Measurements from ENCODE around the gene DYNC1I1.

Gene DYNC1I1

GRCh38 chr7:96090756-96091155 is 318.4 kb downstream of the DYNC1I1 start:
- peak; percentile 54 to 75 for DNase-seq

GRCh38 chr7:96093435-96093834 is 321.1 kb downstream of the DYNC1I1 start:
- no peak for DNase-seq

DNA sequence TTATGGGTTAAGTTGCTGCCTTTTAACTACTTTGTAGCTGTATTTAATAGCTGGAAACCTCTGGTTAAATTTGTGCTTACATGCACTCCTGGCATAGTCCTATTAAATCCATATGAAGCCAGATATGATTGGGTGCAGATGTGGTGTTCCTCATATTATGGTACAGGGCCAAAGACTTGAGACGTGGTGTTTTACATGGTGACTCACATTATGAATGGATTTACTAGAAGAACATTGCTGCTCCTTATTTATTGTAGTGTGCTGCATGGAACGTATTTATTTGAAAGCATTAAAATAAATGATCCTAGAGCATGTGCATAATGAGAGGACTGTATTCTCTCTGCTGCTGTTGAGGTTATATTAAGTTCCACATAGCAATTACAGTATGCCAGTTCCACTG is 325.5 kb downstream of the DYNC1I1 start:
- no peak for DNase-seq

DNA sequence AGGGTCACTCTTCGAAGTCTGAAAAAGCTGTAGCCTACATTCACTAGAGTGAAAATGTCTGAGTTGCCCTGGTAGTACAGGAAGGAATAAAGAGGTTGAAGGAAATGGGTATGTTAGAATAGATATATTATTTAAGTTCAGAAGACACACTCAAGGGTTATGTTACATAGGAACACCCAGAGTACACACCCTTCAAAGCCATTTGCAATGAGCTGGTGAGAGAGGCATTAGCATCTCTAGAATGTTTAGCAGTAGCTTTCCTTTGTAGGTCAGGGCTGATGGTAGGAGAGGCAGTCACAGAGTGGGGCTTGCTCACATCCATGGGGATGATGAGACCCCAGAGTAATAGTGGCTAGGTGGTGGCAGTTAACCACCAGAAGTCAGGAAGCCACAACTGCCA is 328.4 kb downstream of the DYNC1I1 start:
- DNase-seq = no peak

DNA sequence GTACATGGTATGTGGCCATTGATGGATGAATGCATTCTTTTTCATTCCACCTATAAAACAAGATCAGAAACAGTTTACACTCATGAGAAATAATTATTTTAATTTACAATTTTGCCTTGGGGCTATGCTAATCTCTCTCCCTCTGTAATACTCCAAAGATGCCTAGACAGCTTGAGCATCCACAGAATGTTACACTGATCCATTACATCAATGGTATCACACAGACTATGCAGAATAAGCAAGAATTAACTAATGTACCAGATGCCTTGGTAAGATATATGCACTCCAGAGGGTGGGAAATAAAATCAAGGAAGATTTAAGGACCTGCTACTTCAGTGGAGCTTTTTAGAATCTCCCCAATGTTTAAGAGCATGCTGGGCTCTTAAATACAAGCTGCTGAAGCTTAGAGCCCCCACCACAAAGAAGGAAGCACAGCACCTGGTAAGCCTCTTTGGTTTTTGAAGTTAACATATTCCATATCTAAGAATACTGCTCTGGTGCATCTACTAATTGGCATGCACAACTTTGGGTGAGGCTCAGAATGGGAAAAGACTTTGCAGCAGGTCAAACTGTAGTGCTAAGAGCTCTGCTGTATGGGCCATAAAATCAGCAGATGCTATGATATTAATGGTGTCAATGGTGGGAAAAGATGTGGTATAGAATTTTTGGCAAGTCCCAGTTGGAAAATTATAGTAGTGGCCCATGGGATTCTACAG is 329.9 kb downstream of the DYNC1I1 start:
- DNase-seq = no peak

- DNase-seq = no peak
These were observed 332.6 kb downstream of the DYNC1I1 start for GRCh38 chr7:96104984-96105383.

DNA sequence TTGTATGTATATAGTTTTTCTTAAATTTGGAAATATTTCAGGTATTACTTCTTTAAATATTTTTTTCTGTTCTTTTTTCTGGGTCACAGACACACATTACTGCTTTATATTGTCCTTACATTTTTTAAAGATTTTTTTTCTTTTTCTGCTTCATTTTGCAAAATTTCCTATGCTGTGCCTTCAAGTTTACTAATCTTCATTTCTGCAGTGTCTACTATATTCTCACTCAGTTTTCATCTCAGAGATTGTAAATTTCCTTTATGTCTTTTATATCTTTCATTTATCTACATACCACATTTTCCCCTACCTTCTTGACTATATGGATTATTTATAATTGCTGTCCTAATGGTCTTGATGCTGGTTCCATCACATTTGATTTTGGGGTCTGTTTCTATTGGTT is 339.1 kb downstream of the DYNC1I1 start:
- DNase-seq = no peak

- no peak for DNase-seq
These were observed 341.8 kb downstream of the DYNC1I1 start for GRCh38 chr7:96114190-96114589.

DNA sequence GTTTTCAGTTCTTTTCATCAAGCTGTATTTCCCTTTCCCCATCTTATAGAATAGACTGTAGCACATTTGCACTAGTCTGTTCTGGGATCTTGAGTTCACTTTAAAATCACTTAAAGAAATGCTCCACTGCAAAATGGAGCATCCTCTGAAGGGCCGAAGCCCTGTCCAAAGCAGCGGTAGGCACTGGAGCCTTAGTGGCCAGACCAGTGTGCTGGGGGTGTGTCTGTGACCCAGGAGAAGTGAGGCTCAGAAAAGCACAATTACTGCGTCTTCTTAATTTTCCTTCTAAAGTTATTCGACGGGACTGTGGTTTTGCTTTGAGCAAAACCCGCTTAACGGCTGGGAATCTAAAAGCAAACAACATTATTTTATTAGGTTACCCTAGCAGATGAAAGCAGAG is 343.8 kb downstream of the DYNC1I1 start:
- no peak for DNase-seq

- DNase-seq = no peak
These were observed 346.2 kb downstream of the DYNC1I1 start for GRCh38 chr7:96118449-96119001.

GRCh38 chr7:96120445-96121225 is 348.3 kb downstream of the DYNC1I1 start:
- DNase-seq = no peak

DNA sequence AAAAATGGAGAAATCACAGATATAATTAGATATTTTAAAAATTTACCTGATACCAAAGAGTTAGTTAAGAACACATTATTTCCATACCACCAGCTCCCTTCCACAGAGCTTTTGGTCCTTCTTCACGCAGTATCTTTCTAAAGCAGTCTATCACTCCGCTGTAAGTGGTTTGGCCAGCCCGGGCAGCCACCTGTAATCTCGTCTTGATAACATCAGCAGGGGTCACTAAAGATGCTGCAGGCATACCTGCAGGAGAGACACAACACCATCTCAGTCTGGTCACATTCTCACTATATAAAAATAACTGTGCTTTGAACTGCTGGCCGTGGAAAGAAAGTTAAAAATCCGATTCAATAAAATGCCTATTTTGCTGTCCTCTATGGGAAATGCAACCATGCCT is 349.4 kb downstream of the DYNC1I1 start:
- no peak for DNase-seq

DNA sequence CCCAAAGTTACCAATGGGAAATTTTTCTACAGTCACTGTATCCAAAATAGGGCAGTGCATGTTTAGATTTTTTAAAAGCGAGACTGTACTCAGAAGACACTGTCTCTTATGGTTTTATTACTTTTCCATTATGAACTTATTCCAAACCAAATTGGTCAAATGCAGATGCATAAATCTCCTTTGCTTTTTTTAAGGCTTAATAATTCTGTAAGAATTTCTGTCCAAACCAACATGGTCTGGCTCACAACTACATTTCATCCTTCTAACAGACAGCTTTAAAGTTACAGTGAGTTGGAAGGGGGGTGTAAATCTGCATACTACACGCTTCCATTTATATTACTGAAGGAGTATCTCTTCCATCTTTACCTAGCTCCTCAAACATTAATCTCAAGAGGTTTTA is 350.4 kb downstream of the DYNC1I1 start:
- no peak for DNase-seq

- DNase-seq = no peak
These were observed 354.0 kb downstream of the DYNC1I1 start for GRCh38 chr7:96126382-96126781.

DNA sequence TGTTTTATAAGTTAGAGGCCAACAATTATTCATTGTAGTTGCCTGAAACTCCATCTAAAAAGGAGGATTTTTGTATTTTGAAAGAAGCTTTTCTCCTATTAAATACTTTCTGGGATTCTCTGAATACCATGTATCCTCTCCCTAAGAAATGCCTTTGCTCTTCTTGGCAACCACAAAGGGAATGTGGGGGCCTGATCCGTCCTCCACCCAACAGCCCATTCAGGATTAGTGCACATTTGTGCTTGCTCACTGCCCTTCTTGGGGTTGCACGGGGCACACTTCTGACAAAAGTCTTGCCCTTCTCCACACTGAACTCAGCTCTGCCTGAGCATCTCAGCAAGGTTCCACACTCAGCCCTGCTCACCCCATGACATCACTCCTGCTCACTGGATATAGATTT is 355.4 kb downstream of the DYNC1I1 start:
- no peak for DNase-seq

GRCh38 chr7:96131525-96131924 is 359.2 kb downstream of the DYNC1I1 start:
- peak in 1 of 2 experiments; percentile 10 for DNase-seq

- no peak for DNase-seq
These were observed 362.9 kb downstream of the DYNC1I1 start for GRCh38 chr7:96135241-96135640.

DNA sequence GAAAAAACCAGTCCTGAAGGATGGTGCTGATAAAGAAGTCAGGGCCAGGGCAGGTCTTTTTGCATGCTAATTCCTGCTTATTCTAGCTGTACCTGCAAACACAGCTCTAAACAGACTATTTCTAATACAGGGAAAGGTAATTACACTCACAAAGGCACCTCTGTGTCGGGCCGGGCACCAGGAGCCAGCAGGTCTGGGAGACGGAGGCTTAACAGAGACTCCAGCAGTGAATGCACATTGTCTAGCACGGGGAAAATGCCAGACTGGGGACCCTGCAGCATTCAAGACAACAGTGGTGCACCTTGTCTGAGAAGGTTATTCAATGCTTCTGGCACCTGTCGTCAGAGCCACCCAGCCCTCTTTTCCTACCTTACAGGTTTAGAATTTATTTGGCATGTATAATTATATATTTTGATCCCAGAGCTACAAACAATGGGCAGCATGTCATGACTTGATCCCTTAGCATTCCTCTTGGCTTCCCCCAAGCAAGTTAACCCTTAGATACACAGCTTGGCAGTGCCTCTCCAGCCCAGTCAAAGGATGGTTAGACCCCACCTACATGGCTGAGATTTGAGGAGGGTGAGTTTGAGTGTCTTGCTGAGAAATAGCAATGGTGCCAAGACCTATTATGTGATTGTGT is 364.4 kb downstream of the DYNC1I1 start:
- peak; percentile 91 to 95 for DNase-seq

DNA sequence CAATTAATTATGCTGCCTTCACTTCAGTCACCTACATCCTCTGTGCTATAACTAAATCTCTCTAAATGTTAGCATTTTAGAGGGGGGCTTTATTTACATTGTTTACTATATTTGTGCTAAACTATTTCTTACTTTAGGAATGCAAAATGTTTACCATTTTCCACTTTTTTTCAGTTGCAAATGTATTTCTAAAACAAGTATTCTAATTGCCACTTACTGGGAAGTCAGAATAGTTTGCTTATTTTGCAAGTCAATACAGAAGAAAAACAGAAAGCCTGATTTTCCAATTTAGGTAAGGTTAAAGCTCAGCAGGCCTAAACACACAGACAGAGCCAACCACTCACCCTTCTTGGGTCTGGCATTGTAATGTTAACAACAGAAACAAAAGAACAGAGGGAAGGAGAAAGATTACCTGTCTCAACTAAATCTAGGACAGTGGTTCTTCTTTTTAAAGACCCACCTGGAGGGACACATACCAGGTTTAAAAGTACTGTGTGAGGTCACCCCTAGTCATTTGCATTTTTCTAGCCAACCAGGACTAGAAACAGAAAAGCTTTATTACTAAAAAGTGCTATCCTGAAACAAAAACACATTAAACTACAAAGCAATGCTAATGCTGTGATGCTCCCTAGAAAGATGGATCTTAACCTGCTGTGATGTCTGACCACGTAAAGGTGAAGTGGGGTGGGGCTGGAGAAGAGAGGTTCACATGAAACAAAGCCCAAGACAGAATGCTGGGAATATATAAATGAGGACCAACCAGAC is 371.3 kb downstream of the DYNC1I1 start:
- no peak for DNase-seq

DNA sequence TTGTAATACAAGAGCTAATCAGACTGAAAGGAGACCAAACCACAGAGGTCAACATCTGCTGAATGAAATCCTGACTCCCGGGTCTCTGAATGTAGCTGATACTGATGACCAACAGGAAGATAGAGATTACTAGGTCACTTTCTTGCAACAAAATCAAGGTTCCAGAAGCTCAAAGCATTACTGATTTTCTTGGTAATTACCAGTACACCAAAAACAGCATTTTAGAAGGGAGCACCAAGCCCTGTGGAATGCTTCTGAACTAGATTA is 371.8 kb downstream of the DYNC1I1 start:
- DNase-seq = no peak
